ENCODE results near the gene UBL5. TPM values are rescaled to one million over a fixed set of nuclear protein-coding genes. Genes with fewer than 3 reads are reported as not detected.
A peak's percentile ranks its signal among the peaks of the same experiment; 100 is the strongest.
"Not testable (repeated sequence)": the region's sequence is repeated elsewhere in the genome, so short reads cannot be mapped to it uniquely, and the experiment has no call there.

The UBL5 gene
- total RNA-seq, result 126 and 197 TPM in 2 replicates

- no peak for TF ChIP-seq CTCF (IDR thresholded peaks at IDR 0.05; ENCODE audit: insufficient read depth, low read depth, low read length)
- H3K4me3 ChIP-seq (ENCODE audit: low read depth, low read length), result peak within 1 kb of the TSS; percentile 79
- peak; percentile 83 for DNase-seq (ENCODE audit: low read depth)
These were observed at the start of gene UBL5 for GRCh38 chr19:9827289-9828238. TSS of gene UBL5 (plus strand) at chr19:9827918. CDS start at chr19:9828338, 420 bp downstream.

- no peak for DNase-seq (ENCODE audit: low read depth)
- TF ChIP-seq CTCF (IDR thresholded peaks at IDR 0.05; ENCODE audit: insufficient read depth, low read depth, low read length), result no peak
- no peak overlapping the region for H3K4me3 ChIP-seq (ENCODE audit: low read depth, low read length)
These were observed 45.4 kb upstream of the UBL5 start for GRCh38 chr19:9782338-9782737.

GRCh38 chr19:9784163-9784496, 43.6 kb upstream of the UBL5 start:
- peak; percentile 52 for DNase-seq (ENCODE audit: low read depth)

GRCh38 chr19:9785367-9786331, 42.1 kb upstream of the UBL5 start:
- peak; percentile 98 for DNase-seq (ENCODE audit: low read depth)
- H3K4me3 ChIP-seq (ENCODE audit: low read depth, low read length), result peak overlapping the region; percentile 85
- no peak for TF ChIP-seq CTCF (IDR thresholded peaks at IDR 0.05; ENCODE audit: insufficient read depth, low read depth, low read length)

More at GRCh38 chr19:9784163-9784496, 43.6 kb upstream of the UBL5 start:
- not testable (repeated sequence) for H3K4me3 ChIP-seq (ENCODE audit: low read depth, low read length)

GRCh38 chr19:9786342-9786741, 41.4 kb upstream of the UBL5 start:
- no peak for TF ChIP-seq CTCF (IDR thresholded peaks at IDR 0.05; ENCODE audit: insufficient read depth, low read depth, low read length)
- no peak for DNase-seq (ENCODE audit: low read depth)

GRCh38 chr19:9786819-9787218, 40.9 kb upstream of the UBL5 start:
- DNase-seq (ENCODE audit: low read depth), result no peak
- TF ChIP-seq CTCF (IDR thresholded peaks at IDR 0.05; ENCODE audit: insufficient read depth, low read depth, low read length), result no peak
- no peak overlapping the region for H3K4me3 ChIP-seq (ENCODE audit: low read depth, low read length)

More at GRCh38 chr19:9786342-9786741, 41.4 kb upstream of the UBL5 start:
- H3K4me3 ChIP-seq (ENCODE audit: low read depth, low read length), result peak overlapping the region; percentile 85

- not testable (repeated sequence) for H3K4me3 ChIP-seq (ENCODE audit: low read depth, low read length); DNase-seq (ENCODE audit: low read depth)
These were observed 39.1 kb upstream of the UBL5 start for GRCh38 chr19:9788604-9789003.
